CD1c-positive myeloid dendritic cell (primary cell): ENCODE results near the gene LDB3.
"Not testable (repeated sequence)": the region's sequence is repeated elsewhere in the genome, so short reads cannot be mapped to it uniquely, and the experiment has no call there.

Experiments used
- DNase-seq: peaks from one replicate; pipeline ENCODE4 v3.0.0-alpha.2; 2016; ENCODE audit errors: extremely low spot score

The LDB3 gene

DNA sequence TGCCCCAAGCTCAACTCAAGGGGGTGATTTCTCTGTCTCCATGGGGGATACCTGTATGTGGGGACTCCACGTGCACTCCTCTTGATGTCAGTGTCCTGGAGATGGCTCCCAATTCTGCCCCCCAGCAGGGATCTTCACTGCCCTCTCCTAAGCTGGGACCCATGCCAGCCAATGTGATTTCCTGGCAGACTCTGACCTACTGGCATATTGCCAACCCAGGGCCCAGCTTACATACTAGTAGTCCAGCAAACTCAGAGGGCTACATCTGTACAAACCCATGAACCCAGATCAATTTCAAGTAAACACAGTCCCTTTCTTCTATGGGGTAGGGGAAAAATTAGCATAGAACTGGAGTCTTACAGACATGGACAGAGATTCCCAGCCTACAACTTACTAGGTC is 61.9 kb downstream of the LDB3 start:
- no peak for DNase-seq

DNA sequence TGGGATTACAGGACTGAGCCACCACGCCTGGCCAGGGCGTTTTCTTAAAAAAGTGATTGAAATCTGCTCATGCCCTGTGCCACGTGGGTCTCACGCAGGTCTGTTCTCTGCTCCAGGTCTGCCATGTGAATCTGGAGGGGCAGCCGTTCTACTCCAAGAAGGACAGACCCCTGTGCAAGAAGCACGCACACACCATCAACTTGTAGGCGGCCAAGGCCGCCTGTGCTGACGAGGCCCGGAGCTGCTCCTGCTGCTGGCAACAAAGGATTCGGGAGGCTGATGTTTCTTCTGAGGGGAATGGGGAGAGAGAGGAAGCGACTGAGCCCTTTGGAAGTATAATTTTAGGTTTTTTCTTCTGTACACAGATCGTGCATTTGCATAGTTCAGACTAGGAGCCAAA is 64.5 kb downstream of the LDB3 start:
- DNase-seq, result no peak

DNA sequence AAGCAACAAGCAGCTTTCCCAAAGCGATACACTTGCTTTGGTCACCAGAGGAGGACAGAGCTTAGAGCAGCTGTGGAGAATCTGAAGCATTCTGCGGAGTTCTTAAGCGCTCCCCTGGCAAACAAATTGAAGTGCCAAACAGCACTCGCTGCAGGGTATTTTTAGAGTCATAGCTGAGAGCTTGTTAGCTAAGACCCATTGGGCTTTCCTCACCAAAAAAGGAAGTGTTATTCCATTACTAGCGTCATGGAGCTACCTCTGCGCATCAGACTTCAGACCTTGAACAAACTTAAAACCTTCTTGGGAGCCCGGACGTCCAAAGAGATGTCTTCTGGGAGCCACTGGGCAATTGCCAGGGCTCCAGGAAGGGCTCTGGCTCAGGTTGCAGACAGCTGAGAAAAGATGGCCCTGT is 65.0 kb downstream of the LDB3 start:
- no peak for DNase-seq

DNA sequence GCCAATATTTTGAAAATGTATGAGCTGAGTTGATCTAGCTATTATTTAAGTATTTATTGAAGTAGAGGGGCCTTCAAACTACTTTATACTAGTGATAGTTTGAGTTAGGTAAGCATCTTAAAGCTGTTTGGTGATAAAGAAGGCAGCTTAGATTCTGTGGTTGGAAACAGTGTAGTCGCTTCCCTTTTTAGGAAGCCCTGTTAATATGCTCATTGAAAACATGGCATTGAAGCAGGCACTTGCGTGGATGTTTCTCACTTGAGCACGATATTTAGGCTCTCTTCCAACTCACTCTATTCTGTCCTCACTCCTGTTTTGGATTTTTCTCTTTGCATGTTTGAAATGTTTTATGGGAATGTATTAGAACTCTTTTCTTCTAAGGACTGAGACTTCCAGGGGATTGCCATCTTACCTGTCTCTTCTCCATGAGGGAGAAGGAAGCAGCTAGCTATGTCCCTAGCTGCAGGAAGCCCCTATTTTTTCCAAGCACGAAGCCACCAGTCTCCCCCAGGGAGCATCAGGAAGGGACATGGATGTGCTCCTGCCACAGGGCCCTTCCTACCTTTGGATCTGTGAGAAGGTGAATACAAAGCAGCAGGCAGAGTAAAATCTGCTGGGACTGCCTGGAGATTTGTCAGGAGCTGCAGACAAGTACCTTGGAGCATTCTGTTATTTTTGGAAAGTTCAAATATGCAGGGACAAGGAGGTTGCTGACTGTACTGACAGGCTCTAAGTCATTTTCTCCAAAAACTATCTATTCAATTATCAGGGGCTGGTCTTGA is 66.1 kb downstream of the LDB3 start:
- DNase-seq, result no peak

DNA sequence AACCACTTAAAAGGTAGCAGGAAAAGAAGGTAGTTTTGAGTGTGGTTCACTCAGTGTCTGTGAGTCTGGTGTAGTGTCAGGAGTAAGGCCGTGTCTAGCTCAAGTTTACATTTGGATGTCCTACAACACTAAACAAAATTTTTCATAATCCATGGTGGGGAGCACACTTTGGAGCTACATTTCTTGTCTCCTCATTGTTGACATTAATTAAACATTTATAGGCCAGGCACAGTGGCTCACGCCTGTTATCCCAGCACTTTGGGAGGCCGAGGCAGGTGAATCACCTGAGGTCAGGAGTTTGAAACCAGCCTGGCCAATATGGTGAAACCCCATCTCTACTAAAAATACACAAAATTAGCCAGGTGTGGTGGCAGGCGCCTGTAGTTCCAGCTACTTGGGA is 67.0 kb downstream of the LDB3 start:
- not testable (repeated sequence) for DNase-seq

DNA sequence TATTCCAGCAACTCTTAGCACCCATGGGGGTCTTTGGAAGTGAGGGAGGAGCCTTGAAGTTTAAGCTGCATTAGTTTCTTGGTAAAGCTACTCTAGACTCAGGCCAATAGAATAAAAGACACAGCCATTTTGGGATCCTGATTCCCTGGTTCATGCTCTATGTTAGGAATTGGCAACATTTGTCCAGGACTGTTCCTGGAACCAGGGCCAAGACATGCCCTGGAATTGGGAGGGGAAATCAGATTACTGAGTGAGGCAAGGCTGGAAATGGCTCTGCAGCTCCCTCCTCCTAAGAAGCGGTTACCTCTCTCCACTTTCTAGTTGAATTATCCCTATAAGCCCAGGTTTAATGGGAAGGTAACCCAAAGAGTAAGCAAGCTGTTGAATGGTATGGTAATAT is 73.9 kb downstream of the LDB3 start:
- no peak for DNase-seq

DNA sequence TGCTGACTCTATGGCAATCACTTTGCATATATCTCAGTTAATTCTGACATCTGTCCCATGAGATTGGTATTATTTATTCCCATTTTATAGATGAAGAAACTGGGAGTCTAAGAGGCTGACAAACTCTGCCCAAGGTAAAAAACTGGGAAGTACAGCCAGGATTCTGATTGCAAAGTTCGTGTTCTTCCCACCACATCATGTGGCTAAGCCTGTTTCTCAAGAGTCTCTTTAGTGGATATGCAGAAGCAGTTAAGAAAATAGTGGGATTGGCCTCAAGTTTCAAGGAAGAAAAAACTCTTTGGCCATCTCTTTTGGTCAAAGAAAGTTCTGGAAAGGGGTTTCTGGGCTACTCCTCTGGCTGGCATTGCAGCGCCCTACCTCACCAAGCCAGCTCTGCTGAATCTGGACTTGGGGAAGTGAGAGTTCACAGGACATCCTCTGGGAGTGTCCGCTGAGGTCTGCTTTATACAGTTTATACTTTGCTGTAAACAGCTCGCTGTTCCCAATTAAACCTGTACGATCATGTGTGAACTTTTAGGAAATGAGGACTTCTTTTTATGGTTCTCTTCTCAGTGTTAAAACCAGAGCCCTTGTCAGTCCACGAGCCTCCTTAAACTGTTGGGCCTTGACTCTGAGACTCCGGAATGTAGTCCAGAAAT is 75.9 kb downstream of the LDB3 start:
- peak; percentile 4 for DNase-seq

DNA sequence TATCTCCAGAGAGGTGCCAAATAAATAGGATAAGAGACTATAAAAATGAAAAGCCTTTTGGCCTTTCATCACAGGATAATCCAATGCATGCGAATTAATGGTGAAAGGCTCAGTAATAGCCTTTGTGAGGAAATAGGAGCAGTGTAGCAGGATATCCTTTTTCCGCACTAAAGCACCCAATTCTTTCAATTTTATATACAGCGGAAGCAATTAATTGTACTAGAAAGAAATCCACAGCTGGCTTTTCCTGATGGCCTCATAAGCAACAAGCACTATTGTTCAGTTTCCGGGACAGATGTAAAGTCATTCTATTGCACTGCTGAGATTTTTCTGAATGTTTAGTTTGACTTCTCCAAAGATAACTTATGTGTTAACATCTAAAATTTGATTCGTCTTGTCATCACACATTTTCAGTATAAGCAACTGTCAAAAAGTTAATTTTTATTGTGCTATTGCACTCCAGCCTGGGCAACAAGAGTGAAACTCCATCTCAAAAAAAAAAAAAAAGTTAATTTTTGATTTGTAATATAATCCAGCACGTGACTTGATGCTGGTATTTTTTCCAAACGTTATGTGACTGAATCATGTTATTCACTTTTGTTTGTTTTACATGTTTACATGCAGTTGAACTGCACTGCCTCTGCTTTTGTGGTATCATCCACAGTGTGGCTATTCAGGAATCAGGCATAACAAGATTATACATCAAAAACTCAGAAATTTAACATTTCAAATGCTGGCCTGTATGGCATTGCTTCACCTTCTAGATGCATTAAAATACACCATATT is 79.7 kb downstream of the LDB3 start:
- no peak for DNase-seq

DNA sequence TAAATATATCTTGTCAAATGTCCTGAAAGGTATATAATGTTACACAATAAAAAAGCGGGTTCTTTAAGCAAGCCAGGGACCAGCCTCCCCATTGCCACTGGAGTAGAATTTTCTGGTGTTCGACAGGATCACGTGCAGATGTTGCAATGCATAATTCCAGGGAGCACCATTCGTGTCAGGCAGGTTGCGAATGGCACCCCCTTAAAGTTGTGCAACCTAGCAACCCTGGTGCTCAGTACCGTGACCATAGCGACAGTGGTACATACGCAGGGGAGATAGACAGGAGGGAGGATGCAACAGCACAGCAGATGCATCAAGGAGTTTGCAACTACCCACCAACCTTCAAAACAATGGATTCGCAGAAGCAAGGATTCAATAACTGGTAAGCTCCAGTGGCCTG is 81.5 kb downstream of the LDB3 start:
- DNase-seq, result no peak

DNA sequence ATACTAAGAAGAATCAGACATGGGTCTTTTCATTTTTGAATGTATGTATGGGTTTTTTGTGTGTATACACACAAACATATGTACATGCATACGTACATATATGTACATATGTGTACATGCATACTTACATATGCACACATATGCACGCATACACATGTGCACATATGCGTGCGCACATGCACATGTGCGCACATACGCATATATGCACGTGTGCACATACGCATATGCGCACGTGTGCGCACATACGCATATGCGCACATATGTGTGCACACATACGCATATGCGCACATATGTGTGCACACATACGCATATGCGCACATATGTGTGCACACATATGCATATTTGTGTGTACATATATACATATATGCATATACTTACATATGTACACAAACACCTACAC is 83.2 kb downstream of the LDB3 start:
- no peak for DNase-seq

DNA sequence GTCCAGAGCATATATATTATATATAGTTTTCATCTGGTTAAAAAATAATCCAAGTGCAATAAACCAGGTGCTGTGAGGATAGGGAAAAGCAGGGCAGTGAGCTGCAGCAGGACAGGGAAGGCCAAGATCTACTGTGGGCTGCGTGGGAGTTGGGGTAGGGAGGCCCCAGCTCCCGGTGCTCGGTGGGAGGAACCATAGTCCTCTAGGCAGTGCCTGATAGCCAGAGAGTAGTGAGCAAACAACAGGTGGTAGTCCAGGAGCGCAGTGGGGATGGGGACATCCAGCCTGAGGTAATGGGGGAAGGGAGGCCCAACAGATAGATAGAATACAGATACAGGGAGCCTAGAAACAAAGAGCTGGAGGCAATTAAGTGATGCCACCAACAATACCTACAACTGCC is 84.0 kb downstream of the LDB3 start:
- DNase-seq, result no peak

DNA sequence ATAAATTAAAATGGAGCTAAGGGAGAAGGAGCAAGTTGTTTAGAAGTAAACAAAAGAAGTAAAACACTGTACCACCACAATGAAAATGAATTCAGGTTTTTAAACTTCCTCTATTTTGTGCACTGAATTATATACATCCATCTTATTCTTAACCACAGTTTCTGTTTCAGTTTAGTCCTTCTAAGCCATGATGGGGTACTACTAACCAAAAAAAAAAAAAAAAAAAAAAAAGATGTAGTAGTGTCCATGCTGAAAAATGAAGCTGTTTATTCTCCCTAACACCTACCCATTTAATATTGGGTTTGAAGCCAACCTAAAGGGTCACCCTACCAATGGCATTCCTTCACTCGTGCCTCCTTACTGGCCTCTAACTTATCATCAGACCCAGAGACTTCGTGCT is 84.7 kb downstream of the LDB3 start:
- no peak for DNase-seq

DNA sequence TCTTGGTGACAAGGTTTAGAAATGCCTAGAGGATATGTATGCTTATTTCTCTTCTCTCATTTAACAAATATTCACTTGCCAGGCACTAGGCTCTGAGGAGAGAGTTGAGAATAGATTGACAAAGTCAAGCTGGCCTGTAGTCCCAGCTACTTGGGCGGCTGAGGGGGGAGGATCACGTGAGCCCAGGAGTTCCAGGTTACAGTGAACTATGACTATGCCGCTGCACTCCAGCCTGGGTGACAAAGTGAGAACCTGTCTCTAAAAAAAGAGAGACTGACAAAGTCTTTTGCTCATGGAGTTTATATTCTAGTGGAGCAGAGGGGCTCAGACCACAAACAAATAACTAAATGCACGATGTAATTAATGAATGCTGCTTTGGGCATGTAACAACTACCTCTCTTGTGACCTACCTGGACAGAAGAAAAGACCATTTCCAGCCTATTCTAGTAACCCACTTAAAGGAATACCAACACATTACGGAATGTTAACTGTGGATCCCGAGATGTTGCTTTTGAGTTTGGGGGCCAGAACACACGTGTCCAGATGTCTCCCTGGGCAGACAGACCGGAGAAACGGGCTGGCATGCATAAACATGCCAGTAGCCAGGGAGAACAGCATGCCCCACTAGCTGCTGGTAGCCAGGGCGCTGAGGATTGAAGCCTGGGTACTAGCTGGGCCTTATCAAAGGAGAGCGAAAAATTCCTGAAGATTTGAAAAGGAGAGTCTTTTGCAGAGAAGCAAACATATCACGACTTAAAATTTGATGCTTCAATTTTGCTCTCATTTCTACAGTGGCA is 85.5 kb downstream of the LDB3 start:
- no peak for DNase-seq

DNA sequence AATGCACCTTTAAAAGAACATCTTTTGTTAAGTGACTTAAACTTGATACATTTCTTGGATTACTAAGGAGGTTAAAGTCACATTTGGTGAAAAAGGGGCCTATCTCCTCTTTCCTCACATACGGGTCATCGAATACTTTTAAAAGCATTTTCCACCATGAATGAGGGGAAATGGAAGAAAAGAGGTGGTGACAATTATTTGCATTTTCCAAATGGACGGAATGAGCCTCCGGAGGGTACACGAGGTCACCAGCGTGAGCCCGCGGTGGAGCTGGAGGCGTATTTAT is 87.1 kb downstream of the LDB3 start:
- DNase-seq, result no peak

DNA sequence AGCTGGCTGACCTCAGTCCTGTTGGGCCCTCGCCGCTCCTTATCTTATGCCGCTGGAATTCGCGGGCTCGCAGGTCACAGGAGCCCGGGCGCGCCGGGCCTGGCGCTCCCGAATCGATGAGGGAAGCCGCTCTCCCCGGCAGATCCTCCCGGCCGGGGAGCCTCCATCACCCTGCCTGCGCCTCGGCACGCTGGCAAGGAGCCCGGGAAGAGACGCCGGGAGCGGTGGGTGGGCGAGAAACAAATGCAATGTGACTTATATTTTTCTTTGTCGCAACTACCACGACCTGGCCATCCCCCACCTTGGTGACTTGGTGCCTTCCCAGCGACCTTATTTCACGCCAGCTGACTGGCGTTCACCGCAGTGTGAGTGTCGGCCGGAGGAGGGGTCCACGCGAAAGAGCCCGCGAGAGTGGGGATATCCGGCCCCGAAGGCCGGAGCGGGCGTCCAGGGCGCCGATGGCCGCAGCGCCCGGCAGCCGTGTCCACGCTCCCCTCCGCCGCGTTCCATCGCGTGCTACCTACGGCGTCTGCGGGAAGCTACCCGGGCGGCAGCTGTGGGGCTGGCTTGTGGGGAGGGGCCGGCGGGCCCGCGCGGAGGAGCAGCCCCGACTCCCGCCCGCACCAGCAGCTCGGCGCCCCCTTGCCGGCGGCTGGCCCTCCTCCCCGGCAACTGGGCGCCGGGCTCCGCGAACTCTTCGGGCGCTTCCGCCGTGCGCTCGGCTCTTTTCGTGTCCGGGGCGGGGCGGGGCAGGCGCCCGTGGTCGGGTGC is 87.6 kb downstream of the LDB3 start:
- DNase-seq, result peak; percentile 90

DNA sequence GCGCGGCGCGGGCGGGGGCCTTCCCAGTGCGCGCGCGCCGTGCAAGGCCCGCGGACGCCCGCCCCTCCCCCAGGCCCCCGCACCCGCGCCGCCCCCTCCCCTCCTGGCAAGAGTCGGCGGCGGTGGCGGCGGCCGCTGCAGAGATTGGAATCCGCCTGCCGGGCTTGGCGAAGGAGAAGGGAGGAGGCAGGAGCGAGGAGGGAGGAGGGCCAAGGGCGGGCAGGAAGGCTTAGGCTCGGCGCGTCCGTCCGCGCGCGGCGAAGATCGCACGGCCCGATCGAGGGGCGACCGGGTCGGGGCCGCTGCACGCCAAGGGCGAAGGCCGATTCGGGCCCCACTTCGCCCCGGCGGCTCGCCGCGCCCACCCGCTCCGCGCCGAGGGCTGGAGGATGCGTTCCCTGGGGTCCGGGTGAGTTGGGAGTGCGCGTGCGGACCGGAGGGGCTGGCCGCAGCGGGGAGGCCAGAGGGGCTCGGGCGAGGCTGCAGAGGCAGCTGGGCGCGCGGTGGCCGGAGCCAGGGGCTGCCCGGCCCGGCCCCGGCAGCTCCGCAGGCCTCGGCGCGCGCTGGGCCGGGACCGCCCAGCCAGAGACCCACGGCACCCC is 88.3 kb downstream of the LDB3 start, which contains the start of gene BMPR1A:
Gene BMPR1A (plus strand): TSS at position 109 of the 602 bp plus-strand sequence. CDS start 119,400 bp downstream, outside the sequence.
- no peak for DNase-seq

DNA sequence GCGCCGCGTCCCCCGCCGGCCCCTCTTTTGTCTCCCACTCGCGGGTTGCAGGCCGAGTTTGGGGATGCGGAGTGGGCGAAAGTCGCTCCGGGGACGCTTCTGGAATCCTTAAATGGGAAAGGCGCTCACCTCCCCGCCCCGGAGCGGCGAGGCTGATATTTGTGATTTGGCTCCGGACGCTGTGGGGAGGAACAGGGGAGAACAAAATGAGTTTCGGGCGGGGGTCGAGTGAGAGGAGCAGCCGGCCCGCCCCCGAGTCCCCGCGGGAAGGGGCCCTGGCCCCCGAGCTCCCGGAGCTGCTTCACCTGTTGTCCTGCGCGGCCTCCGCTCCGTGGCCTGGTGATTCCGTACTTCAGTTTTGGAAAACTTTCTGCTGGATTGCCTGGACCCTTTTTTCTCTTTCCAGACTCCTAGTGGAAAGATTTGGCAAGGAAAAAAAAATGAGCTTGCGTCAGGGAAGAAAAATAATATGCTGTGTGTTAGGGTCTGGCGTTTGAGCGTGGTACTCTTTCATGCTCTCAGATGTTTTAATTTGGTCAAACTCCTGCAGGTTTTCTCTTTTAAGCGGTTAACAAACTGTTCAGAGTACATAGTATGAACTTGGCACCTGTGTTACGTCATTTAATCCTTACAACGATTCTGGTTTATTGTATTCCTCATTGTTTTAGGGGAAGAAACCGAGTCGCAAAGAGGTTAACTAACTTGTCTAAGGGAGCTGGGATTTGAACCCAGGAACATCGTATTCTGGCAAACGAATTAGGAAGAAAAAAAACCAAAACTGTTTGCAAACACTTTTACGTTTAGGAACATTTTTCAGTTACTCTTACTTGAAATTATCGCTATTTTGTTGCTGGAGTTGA is 89.0 kb downstream of the LDB3 start:
- DNase-seq, result no peak

DNA sequence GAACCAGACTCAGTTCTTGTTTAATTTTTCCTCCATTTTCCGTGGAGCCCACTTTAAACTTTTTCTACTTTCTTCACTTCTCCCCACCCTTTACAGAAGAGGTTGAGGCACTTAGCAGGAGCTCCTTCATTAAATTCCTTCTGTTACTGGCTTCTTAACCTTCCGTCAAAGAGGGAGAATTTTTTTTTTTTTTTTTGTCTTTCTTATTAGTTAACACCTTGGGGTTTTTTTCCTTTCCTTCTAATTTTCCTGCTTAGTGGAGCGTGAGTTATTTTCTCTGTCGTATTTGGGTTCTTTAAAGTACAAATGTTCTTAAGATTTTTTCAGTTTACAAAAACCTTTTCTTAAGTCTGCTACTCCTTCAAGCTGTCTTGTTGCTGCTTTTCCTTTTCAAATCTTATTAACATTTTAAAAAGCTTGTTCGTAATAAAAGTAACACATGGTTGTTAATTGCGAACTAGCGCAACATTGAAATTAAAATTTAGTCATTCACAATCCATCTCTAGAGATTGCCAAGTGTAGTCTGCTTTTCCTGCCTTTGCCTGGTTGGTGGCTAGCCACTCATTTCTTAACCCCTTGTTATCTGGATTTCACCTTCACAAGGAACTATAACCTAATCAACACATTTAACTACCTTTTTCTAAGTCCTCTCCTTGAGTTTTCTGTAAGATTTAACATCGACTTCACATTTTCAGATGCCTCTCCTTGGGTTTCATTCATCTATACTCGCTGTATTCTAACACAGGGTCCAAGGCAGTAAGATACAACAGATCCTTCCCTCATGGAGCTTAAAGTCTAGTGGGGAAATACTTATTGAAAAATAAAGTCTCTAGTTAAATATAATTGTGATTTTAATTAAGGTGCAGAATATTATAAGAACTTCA is 90.1 kb downstream of the LDB3 start:
- no peak for DNase-seq
